GM21367 (cell line): ENCODE results near the gene RAB31.

Experiments used
- ATAC-seq: cut with Tn5 transposase; IDR thresholded peaks from one replicate; pipeline ENCODE4 v1.9.1; 2021; ENCODE audit not compliant: unreplicated experiment

Gene RAB31

DNA sequence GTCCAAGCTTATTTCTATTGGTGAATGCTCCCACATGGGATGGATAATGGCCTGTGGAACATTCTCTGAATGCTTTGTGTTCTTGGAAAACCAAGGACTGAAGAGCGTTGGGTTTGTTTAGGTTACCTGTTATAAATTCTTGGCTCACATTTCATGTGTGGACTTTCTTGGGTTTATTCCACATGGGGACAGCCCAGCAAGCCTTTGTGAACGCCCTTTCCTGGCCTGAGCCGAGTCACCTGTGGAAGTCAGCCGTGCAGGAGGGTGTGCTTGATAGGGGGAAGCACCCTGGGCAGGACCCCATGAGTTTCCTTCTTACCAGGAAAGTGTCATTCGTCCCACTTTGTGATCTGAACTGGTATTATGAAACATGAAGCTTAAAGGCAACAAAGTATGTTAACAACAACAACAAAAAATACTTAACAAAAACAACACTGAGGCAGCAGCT, 4.1 kb downstream of the RAB31 start:
- no peak for ATAC-seq

DNA sequence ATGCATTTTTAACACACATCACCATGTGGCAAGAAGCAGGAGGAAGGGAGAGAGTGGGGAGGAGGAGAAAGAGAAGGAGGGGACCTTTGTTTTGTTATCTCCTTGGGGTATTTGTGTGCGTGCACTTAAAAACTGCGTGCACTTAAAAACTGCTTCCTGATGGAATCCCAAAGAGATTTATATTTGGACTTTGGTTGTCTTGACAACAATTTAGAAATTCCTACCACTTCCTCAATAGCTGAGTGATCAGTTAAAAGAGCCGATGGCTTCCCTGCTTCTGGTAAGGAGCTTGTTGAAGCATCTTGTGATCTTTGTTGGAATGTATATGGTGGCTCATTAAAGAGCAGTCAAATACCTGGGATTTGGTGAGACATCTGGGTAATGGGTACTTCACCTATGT, 4.5 kb downstream of the RAB31 start:
- ATAC-seq: no peak

DNA sequence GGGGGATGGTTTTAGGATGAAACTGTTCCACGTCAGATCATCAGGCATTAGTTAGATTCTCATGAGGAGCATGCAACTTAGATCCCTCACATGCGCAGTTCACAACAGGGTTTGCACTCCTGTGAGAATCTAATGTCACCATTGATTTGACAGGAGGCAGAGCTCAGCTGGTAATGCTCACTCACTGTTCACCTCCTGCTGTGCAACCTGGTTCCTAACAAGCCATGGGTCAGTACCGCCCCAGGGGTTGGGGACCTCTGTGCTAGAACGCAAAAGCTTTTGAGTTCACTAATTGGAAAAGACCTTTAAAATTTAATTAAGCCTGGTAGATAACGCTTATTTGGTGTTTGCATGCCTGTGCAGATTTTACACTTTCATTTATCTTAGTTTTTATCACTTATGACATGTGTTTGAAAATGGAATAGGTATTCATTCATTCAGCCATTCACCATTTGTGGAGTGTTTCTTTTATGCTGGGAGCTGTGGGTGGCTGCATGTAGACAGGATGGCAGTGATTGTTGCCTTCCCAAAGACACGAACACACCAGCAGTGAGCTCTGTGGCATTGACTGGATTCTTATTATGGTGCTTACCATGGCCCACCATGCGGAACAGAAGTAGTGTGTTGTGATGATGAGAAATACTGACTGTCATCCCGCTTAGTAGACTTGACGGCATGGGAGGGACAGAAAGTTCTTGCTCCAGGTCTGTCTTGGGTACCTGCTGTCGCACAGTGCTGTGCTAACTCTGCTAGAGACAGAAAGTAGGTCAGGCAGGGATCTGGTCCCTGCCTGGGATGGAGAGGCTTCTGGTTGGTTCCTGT, 6.4 kb downstream of the RAB31 start:
- ATAC-seq: no peak

DNA sequence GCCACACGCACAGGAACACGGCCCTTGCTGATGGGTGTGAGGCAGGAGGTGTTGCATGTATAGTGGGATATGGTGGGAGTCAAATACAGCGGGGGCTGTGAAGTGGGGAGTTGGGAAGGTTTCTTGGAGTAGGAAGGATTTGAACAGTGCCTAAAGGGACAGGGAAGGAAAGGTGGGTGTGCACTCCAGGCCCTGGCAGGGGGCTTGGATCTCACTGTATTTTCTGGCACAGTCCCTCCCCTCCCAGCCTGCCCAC, 6.9 kb downstream of the RAB31 start:
- ATAC-seq: no peak

DNA sequence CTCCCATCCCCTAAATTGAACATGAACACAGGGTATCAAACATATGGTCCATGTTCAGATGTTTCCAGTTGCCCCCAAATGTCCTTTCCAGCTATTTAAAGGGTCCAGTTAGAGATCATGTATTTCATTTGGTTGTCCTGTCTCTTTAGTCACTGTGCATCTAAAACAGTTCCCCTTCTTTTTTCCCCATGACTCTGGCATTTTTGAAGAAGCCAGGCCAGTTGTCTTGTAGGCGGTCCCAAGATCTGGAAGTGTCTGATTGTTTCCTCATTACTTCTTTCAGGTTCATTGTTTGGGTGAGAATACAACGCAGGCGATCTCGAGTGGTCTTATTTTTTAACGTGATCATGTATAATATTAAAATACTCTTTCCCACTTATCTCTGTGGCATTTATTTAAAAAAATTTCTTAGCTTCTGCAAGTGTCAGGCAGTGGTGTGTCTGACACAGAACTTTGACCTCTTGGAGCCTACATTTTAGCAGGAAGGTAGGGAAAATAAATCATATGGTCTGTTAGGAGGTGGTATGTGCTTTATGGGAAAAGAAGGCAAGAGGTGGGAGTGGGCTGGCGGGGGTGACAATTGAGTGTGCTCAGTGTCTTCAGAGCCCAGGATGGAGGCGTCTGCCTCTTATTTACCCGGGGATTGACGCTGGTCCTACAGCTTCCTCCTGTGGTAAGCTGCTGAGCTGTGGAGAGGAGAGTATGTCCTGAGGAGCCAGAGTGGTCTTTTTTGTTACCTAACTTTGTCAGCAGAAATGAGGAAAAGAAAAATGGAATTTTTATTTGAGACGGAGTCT, 8.1 kb downstream of the RAB31 start:
- no peak for ATAC-seq

DNA sequence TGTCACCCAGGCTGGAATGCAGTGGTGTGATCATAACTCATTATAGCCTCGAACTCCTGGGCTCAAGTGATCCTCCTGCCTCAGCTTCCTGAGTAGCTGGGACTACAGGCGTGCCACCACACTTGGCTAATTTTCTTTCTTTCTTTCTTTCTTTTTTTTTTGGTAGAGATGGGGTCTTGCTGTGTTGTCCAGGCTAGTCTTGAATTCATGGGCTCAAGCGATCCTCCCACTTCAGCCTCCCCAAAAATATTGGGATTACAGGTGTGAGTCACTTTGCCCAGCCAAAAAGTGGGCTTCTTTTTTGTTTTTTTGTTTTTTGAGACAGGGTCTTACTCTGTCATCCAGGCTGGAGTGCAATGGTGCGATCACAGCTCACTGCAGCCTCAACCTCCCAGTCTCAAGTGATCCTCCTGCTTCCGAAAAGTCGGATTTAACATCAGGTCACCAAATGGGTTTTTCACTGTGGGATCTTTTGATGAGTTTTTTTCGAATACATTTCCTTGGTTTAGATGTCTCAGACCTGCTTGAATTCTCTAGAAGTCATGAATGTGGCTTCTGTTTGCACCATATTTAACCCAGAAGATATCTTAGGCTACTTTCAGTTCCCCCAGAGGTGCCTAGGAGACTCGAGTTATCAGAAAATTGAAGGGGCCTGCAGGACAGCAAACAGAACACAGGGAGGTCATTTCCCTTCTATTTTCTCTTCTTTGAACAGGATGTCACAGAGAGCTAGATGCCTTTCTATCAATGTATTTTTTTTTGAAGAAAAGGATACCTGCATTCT, 8.9 kb downstream of the RAB31 start:
- no peak for ATAC-seq

DNA sequence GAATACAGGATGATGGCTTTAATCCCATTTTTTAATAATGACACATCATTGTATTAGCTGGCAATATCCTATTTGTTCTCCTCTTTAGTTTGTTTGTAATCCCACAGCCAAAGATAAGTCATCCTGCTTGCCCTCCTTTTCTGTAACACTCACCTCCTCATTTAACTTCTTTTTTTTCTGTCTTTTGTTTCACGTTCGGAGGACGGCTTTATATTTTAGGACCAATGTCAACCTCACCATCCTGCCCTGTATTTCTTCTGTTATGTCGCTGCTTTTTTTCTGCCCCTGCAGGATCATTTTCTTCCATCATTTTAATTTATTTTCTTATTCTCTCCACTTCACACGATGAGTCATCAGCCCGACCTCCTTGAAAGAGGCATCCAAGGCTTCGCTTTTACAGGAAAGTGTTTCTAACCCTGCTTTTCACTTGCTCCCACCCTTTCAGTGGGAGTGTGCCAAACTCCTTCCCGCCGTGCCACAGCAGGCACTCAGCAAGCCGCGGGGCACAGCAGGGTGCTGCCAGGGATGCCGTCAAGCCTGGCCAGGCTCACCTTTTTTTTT, 11.4 kb downstream of the RAB31 start:
- no peak for ATAC-seq

DNA sequence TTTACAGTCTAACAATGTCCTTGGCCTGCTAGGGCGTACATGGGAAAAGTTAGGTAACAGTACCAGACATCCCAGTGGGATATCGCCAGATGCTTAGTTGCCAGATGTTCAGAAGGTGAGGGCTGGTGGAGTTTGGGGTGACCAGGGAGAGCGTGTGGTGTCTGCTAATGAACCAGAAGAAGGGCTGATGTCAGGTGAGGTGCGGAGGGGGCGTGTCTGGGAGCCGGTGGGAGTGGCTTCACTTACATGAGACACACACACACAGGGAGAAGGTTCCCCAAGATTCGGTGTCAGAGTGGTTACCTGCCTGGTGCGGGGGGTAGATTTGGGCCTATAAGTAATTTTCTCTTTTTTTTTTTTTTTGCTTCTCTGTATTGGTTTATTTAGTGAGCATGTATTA, 12.2 kb downstream of the RAB31 start:
- no peak for ATAC-seq

DNA sequence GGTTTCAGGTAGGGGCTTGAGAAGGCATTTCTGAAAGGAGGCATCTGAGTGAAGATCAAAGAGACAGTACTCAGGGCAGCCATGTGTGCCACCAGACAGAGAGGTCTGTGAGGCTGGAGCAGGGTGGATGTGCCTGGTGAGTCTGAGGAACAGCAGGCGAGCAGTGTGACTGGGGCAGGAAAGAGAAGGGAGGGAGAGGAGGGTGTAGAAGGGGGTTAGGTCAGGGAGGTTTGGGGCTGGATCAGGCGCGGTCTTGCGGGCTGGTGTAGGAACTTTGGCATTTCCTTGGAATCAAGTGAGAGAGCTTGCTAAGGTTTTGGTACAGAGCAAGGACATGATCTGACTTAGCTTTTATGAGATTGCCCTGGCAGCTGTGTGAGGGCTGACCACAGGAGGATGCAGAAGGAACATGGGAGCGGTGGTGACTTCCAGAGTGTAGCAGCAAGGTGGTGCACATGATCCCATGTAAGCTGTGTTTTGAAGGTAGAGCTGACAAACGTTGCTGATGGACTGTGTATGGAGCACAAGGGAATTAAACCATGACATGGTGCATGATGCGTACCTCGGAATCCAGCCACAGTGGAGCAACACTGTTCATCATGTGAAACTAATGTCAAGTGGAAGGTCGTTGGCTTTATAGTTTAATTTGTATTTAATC, 13.9 kb downstream of the RAB31 start:
- no peak for ATAC-seq

DNA sequence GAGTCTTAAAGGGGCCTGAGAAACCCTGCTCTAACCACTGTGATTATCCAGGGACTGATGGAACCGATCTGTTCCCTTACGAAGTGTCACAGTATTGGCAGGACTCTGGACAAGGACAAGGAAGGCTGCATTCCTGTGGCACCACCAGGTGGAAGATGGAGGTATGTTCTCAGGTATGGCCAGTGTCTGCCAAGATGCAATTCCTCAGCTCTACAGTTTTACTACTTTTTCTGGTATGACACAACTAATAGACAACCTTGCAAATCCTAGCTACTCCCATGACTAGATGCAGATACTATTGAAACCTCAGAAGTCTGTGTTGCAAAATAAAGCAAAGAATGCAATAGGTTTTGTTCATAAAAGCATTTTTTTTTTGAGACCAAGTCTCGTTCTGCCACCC, 14.6 kb downstream of the RAB31 start:
- ATAC-seq: no peak

DNA sequence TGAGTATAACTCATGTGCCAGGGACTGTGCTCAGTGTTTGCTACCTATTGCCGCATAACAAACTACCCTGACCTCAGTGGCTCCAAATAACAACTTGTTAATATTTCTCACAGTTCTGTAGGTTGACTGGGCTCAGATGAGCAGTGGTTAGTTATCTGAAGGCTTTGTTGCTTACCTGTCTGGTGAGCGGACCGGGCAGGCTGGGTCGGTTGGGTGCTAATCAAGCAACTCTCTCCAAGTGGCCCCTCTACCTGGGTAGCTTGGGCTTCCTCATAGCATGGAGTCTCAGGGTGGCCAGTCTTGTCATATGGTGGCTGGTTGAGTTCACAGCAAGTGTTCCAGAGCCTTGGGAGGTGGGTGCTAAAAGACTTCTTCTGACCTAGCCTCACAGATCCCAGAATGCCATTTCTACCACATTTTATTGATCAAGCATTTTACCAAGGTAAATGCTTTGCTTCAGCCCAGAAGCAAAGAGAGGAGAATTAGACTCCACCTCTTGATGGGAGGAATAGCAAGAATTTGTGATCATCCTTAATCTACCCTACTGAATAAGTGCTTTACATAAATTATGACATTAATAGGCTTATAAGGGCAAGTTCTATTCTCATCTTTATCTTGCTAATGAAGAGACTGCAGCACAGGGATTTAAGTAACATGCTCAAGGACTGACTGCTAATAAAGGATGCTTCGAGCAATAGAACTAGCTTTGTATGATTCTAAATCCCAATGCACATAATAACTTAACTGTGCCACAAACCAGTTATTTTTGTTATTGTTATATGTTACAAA, 16.9 kb downstream of the RAB31 start:
- no peak for ATAC-seq

DNA sequence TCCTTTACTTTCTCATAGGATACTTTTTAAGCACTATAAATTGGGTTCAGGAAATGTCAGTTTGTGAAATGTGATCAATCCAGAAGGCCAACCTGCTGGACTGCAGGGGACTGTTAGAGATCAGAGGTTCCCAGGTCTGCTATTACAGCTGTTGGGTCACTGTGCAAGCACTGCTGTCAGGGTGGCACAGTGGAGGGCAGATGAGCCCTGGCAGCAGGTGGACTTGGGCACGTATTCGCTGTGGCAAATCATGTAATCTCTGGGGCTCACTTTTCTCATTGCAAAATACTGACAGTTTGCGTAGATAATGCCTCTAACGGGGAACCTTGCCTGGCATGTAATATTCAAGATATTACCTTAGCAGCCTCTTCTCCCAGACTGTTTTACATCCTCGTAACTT, 18.1 kb downstream of the RAB31 start:
- ATAC-seq: no peak

DNA sequence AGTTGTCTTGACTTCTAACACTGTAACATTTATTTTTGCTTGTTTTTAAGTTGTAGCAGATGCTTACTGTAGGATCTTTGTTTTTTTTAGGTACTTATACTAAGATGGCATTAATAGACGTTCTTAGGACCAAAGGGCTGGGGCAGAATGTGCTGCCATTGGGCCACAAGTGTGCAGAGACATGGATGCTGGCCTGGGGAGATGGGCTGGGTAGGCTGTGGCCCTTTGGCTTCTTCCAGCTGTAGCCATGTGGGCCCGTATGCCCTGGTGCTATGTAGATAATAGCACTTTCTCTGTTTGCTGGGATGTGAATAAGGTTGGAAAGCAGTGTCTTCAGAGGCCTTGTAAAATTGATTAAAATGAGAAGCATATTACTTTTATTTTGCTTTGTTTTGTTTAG, 18.8 kb downstream of the RAB31 start:
- no peak for ATAC-seq

DNA sequence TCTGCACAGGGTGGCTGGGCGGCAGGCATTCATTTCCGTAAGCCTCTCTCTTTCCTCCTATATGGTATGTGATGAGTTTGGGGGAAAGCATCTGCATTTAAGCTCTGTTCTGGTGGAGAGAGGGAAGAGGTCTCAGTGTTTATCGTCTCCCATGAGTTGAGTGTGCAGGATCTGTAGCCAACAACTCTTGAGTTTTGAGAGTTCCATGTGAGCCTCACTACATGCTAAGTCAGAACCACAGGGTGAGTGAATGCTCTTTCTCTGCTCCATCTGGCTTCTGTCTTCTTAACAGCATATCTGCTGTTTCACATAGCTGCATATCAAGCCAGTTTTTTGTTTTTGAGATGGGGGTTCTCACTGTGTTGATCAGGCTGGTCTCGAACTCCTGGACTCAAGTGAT, 22.7 kb downstream of the RAB31 start:
- no peak for ATAC-seq

DNA sequence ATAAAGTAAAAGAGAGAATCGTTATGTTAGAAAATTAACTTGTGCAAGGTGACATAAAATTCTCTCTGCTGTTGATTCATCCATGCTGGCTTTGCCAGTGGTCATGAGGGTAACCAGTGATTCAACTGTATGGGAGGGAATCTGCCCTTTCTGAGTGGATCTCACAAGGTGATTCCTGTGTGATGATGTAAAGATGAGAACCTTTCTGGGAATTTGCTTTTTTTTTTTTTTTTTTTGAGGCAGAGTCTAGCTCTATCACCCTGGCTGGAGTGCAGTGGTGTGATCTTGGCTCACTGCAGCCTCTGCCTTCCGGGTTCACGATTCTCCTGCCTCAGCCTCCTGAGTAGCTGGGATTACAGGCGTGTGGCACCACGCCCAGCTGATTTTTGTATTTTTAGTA, 23.3 kb downstream of the RAB31 start:
- ATAC-seq: no peak

DNA sequence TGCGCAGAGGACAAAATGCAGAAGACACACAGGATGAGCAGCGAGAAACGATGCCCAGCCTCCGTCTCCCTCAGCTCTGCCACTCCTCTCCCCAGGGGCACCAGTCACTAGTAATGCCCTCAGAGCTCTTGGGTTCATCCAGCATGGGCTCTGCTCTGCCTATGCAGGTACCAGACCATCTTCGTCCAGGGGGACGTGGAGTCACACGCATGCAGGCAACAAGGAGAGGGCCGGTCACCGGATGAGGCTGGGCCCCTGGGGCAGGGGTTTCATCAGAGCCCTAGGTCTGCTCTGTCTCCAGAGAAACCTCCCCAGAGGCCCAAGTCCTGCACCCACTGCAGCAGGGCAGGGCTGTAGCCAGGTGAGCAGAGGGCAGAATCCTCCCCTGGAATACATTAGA, 23.9 kb downstream of the RAB31 start:
- no peak for ATAC-seq

DNA sequence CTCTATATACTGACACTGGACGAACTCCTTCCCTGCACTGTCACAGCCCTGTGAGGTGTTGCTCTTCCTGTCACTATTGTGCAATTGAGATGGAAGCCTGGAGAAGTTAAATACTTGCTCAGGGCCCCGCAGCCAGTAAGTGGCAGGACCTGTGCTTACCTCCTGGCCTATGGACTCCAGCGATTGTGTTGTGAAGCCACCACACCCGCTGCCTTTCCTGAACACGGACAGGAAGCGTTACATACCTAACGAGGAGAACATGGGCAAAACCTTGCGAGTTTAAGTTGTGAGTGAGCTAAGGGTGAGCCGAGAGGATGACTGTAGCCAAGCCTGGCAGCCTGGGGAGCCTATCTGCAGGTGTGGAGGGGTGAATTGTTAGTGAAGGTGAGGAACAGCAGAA, 26.1 kb downstream of the RAB31 start:
- ATAC-seq: no peak

DNA sequence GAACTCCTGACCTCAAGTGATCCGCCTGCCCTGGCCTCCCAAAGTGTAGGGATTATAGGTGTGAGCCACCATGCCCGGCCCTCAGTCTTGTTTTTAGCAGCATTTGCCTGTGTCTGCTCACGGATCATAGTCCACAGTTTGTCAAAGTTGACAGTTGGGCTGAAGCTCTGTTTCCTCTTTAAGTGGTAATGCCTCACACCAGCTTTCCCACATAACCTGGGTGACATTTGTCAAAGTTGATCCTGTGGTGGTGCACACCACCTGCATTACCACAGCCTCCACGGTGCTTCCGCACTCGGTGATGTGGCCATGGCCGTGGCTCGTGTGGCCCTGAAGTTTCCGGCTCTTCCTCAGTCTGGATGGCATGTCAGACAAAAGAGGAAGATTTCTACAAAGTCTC, 27.1 kb downstream of the RAB31 start:
- no peak for ATAC-seq

DNA sequence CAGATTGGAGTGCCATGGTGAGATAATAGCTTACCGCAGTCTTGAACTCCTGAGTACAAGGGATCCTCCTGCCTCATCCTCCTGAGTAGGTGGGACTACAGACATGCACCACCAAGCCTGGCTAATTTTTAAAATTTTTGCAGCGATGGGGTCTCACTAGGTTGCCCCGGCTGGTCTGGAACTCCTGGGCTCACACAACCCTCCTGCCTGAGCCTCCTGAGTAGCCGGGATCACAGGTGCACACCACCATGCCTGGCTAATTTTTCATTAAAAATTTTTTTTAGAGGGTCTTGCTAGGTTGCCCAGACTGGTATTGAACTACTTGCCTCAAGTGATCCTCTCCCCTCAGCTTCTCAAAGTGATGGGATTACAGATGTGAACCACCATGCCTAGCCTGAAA, 27.8 kb downstream of the RAB31 start:
- no peak for ATAC-seq

DNA sequence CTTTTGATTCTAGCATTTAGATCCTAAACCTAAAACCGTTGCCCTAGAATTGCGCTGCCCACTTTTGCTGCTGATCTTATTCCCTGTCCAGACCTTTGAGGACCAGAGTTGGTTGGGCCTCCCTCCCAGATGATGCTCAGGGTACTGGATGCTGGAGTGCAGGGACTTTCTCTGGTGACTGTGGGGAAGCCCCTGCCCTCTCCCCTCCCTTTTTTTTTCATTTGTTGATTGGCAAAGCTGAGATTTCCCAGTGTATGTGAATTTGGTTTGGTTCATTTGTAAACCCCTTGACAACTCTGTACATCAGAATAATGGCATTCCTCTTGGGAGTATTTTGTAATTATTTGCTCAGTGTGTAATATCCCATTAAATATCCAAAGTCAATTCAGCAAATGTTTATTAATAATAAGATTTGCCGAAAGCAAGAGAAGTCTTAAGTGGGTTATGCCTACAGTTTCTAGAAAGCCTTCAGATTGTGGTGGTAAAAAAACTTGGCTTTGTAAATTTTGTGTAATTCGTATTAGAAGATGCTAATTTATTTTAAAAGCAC, 28.3 kb downstream of the RAB31 start:
- no peak for ATAC-seq
